Hepatocyte (in vitro differentiated cells): ENCODE data around the gene MAN1C1.

Source experiments
- EZH2 ChIP-seq: fragments of 200-600 bp; sonication (generic); IDR thresholded peaks from 2 replicates; pipeline ENCODE4 v1.6.1; 2016; ENCODE audit warnings: antibody characterized with exemption, mild to moderate bottlenecking, borderline replicate concordance
- TF ChIP-seq, protein P1 (sequence below): fragments of 200-600 bp; sonication (generic); IDR thresholded peaks from 2 replicates; pipeline ENCODE4 v1.5.1; 2016; ENCODE audit warnings: antibody characterized with exemption, mild to moderate bottlenecking; ENCODE audit not compliant: poor library complexity

DNA sequence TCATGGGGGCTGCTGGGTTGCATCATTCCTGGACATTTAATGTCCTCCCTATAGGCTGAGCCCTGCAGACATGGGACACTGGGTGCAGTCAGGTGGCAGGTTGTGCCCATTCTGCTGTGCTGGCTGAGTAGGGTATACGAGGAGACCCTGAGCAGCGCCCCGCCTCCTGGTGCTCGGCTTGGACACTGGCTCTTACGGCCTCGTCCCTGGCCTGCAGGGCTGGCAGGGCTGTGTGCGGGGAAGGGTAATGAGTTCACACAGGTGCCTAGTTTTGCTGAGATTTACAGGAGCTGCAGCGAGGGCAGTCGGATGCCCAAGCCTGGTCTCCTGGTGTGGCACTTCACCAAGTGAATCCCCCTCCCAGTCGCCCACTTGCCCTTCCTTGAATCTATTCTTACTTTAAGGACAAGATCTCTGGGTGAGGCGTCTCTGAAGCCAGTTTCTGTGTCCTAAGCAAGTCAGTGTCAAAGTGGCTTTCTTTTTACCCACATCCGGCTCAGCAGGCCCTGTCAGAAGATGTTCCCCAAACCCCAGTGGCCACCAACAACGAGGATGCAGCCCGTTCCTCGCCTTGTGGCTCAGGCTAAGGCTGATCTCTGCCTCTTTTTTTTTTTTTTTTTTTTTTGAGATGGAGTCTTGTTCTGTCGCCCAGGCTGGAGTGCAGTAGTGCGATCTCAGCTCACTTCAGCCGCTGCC lies 73.2 kb downstream of the MAN1C1 start:
- no peak for TF ChIP-seq EZH2
- TF ChIP-seq, protein P1, sequence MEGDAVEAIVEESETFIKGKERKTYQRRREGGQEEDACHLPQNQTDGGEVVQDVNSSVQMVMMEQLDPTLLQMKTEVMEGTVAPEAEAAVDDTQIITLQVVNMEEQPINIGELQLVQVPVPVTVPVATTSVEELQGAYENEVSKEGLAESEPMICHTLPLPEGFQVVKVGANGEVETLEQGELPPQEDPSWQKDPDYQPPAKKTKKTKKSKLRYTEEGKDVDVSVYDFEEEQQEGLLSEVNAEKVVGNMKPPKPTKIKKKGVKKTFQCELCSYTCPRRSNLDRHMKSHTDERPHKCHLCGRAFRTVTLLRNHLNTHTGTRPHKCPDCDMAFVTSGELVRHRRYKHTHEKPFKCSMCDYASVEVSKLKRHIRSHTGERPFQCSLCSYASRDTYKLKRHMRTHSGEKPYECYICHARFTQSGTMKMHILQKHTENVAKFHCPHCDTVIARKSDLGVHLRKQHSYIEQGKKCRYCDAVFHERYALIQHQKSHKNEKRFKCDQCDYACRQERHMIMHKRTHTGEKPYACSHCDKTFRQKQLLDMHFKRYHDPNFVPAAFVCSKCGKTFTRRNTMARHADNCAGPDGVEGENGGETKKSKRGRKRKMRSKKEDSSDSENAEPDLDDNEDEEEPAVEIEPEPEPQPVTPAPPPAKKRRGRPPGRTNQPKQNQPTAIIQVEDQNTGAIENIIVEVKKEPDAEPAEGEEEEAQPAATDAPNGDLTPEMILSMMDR: no peak
